Smooth muscle cell (in vitro differentiated cells): ENCODE measurements around the gene SPG11. TPM values are rescaled to one million over a fixed set of nuclear protein-coding genes. Genes with fewer than 3 reads are reported as not detected.

Experiments used
- DNase-seq: peaks from one replicate; lab custom pipeline; 2025; ENCODE audit not compliant: unreplicated experiment; lab: John Stamatoyannopoulos, UW
- H2AFZ ChIP-seq: fragments of 200-600 bp; sonication (generic); 2 replicates; pipeline ENCODE4 v1.6.0; 2016; ENCODE audit warnings: antibody characterized with exemption, low read depth, mild to moderate bottlenecking
- H3F3A ChIP-seq: fragments of 200-600 bp; sonication (generic); 2 replicates; pipeline ENCODE4 v1.6.0; 2017; ENCODE audit warnings: antibody characterized with exemption, low read depth
- H3K27ac ChIP-seq: fragments of 200-600 bp; sonication (generic); 2 replicates; pipeline ENCODE4 v1.5.1; 2016; ENCODE audit warnings: low read depth, mild to moderate bottlenecking
- H3K27me3 ChIP-seq: fragments of 200-600 bp; sonication (generic); 2 replicates; pipeline ENCODE4 v1.6.1; 2016; ENCODE audit warnings: low read depth, mild to moderate bottlenecking
- H3K36me3 ChIP-seq: fragments of 200-600 bp; sonication (generic); 2 replicates; pipeline ENCODE4 v1.5.1; 2016; ENCODE audit warnings: low read depth
- H3K4me1 ChIP-seq: fragments of 200-600 bp; sonication (generic); 2 replicates; pipeline ENCODE4 v1.5.1; 2016; ENCODE audit warnings: low read depth
- H3K4me2 ChIP-seq: fragments of 200-600 bp; sonication (generic); 2 replicates; pipeline ENCODE4 v1.6.0; 2016; ENCODE audit warnings: mild to moderate bottlenecking
- H3K4me3 ChIP-seq: fragments of 200-600 bp; sonication (generic); 2 replicates; pipeline ENCODE4 v1.5.1; 2016; ENCODE audit warnings: mild to moderate bottlenecking
- H3K79me2 ChIP-seq: fragments of 200-600 bp; sonication (generic); 2 replicates; pipeline ENCODE4 v1.6.0; 2016; ENCODE audit warnings: low read depth, mild to moderate bottlenecking
- H3K9ac ChIP-seq: fragments of 200-600 bp; sonication (generic); 2 replicates; pipeline ENCODE4 v1.6.0; 2016; ENCODE audit warnings: low read depth
- H3K9me3 ChIP-seq: fragments of 200-600 bp; sonication (generic); replicated peaks from 2 replicates; pipeline ENCODE4 v1.5.1; 2016; ENCODE audit warnings: low read depth
- H4K20me1 ChIP-seq: fragments of 200-600 bp; sonication (generic); 2 replicates; pipeline ENCODE4 v1.6.0; 2016; ENCODE audit warnings: low read depth
- CTCF ChIP-seq: fragments of 200-600 bp; sonication (generic); IDR thresholded peaks from 2 replicates; pipeline ENCODE4 v1.5.1; 2017; ENCODE audit warnings: borderline replicate concordance, mild to moderate bottlenecking, antibody characterized with exemption; ENCODE audit not compliant: insufficient read depth, poor library complexity, severe bottlenecking
- WGBS: methylation state at CpG from one replicate; pipeline ENCODE4 v1.1.7; 2016; ENCODE audit warnings: low lambda C conversion rate; 5-methylcytosine and 5-hydroxymethylcytosine counted together
- polyA plus RNA-seq: library from polyadenylated mRNA; unstranded; fragments of >200 nt; fragmentation: Nextera tagmentation; extraction: Ambion mirVana; gene quantifications from 2 replicates; pipeline ENCODE4 v1.2.1, GENCODE V29; 2016
- total RNA-seq: library from RNA; depleted of rRNA; stranded (reverse); fragments of >200 nt; gene quantifications from 2 replicates; pipeline ENCODE4 v1.2.3, GENCODE V29; 2014

SPG11 gene
- total and polyA plus RNA-seq, 2 experiments from 2014 or later = 16.2 to 48.6 TPM

GRCh38 chr15:44656298-44656697 is 7.2 kb downstream of the SPG11 start:
- Histone ChIP-seq H3K9me3 (no peaks in the 10 kb centered on the region), H3K9ac (no peak overlapping the region), H3K4me1 (peaks cover 2% of the 10 kb centered on the region), H3K27ac (no peak overlapping the region), H3K27me3 (no peaks in the 10 kb centered on the region), H4K20me1 (no peaks in the 10 kb centered on the region), H2AFZ (no peak overlapping the region), H3F3A (no peaks in the 10 kb centered on the region), H3K4me3 (no peak overlapping the region), H3K36me3 (peaks cover 20% of the 10 kb centered on the region), H3K79me2 (peaks cover 8% of the 10 kb centered on the region), H3K4me2 (no peak overlapping the region)
- 100% methylated on average over 1 of the region's 1 CpG for WGBS
- TF ChIP-seq CTCF = no peak
- no peak for DNase-seq

- no peaks in the 10 kb centered on the region for H4K20me1 ChIP-seq
- 72% methylated on average over 6 of the region's 6 CpGs for WGBS
- H3K4me2 ChIP-seq = no peak overlapping the region
- DNase-seq = no peak
- no peaks in the 10 kb centered on the region for H3K79me2 ChIP-seq
- no peaks in the 10 kb centered on the region for H3K4me1 ChIP-seq
- H3F3A ChIP-seq = no peaks in the 10 kb centered on the region
- no peak for TF ChIP-seq CTCF
- H3K4me3 ChIP-seq = no peak overlapping the region
- no peak overlapping the region for H3K9ac ChIP-seq
- H3K36me3 ChIP-seq = peaks cover 20% of the 10 kb centered on the region
- H3K27me3 ChIP-seq = no peaks in the 10 kb centered on the region
- H3K27ac ChIP-seq = no peak overlapping the region
- no peaks in the 10 kb centered on the region for H3K9me3 ChIP-seq
- H2AFZ ChIP-seq = no peak overlapping the region
These were observed 8.6 kb downstream of the SPG11 start for GRCh38 chr15:44654858-44655257.

GRCh38 chr15:44647637-44648036 is 15.8 kb downstream of the SPG11 start:
- Histone ChIP-seq H3K4me3 (no peak overlapping the region), H3K4me2 (no peak overlapping the region), H2AFZ (no peak overlapping the region), H3F3A (no peaks in the 10 kb centered on the region), H4K20me1 (peaks cover 3% of the 10 kb centered on the region), H3K4me1 (no peaks in the 10 kb centered on the region), H3K9me3 (peaks cover 4% of the 10 kb centered on the region), H3K27ac (no peak overlapping the region), H3K79me2 (peaks cover 28% of the 10 kb centered on the region), H3K27me3 (no peaks in the 10 kb centered on the region), H3K36me3 (peaks cover 23% of the 10 kb centered on the region), H3K9ac (no peak overlapping the region)
- no peak for DNase-seq
- no peak for TF ChIP-seq CTCF

- peaks cover 23% of the 10 kb centered on the region for H3K36me3 ChIP-seq
- no peaks in the 10 kb centered on the region for H3F3A ChIP-seq
- no peak overlapping the region for H2AFZ ChIP-seq
- H3K27ac ChIP-seq = no peak overlapping the region
- H3K4me2 ChIP-seq = no peak overlapping the region
- H4K20me1 ChIP-seq = peaks cover 3% of the 10 kb centered on the region
- no peak overlapping the region for H3K4me3 ChIP-seq
- H3K4me1 ChIP-seq = no peaks in the 10 kb centered on the region
- no peaks in the 10 kb centered on the region for H3K27me3 ChIP-seq
- WGBS = 100% methylated on average over 1 of the region's 1 CpG
- no peak for DNase-seq
- H3K9me3 ChIP-seq = peaks cover 4% of the 10 kb centered on the region
- no peak for TF ChIP-seq CTCF
- no peak overlapping the region for H3K9ac ChIP-seq
- peaks cover 31% of the 10 kb centered on the region for H3K79me2 ChIP-seq
These were observed 16.4 kb downstream of the SPG11 start for GRCh38 chr15:44647036-44647435.
